Lung (tissue), 12 donors: Measurements from ENCODE around the gene C1QTNF7. TPM values are rescaled to one million over a fixed set of nuclear protein-coding genes. Genes with fewer than 3 reads are reported as not detected.
A peak's percentile ranks its signal among the peaks of the same experiment; 100 is the strongest.

Experiments
- ATAC-seq: fragments of 200-7000 bp; cut with Tn5 transposase; one replicate; pipeline ENCODE4 v1.9.1; 2020; ENCODE audit warnings: moderate number of reproducible peaks; ENCODE audit not compliant: insufficient read depth, low FRiP score
- DNase-seq, 3 donors: peaks; one replicate each; pipeline ENCODE4 v3.0.0-alpha.2; 2013 to 2017
- H3K27ac ChIP-seq, 2 donors: one replicate each; pipeline ENCODE4 v1.5.1; 2013; ENCODE audit warnings: mild to moderate bottlenecking in 2 of 2, moderate library complexity in 2 of 2, control low read depth in 1 of 2, inconsistent platforms in 1 of 2, low read depth in 1 of 2, low read length in 1 of 2
- H3K27me3 ChIP-seq, 3 donors: one replicate each; pipeline ENCODE4 v1.5.1; 2013; ENCODE audit warnings: low read length in 2 of 3; ENCODE audit not compliant: control insufficient read depth in 3 of 3, insufficient read depth in 3 of 3
- H3K36me3 ChIP-seq, 4 donors: one replicate each; pipeline ENCODE4 v1.5.1; 2013; ENCODE audit warnings: low read length in 4 of 4, mild to moderate bottlenecking in 1 of 4, moderate library complexity in 1 of 4; ENCODE audit not compliant: control insufficient read depth in 4 of 4, insufficient read depth in 4 of 4
- H3K4me1 ChIP-seq, 5 donors: one replicate each; pipeline ENCODE4 v1.5.1; 2013; ENCODE audit warnings: low read length in 5 of 5, mild to moderate bottlenecking in 2 of 5, moderate library complexity in 1 of 5; ENCODE audit not compliant: control insufficient read depth in 5 of 5, insufficient read depth in 5 of 5
- H3K4me3 ChIP-seq: one replicate; pipeline ENCODE4 v1.5.1; 2013; ENCODE audit warnings: mild to moderate bottlenecking, control low read depth, moderate library complexity
- H3K9ac ChIP-seq, 2 donors: one replicate each; pipeline ENCODE4 v1.5.1; 2013; ENCODE audit warnings: low read length in 2 of 2, control low read depth in 1 of 2; ENCODE audit not compliant: insufficient read depth in 1 of 2
- H3K9me3 ChIP-seq, 4 donors: one replicate each; pipeline ENCODE4 v1.5.1; 2013; ENCODE audit warnings: low read length in 3 of 4, mild to moderate bottlenecking in 1 of 4, moderate library complexity in 1 of 4; ENCODE audit not compliant: control insufficient read depth in 4 of 4, insufficient read depth in 3 of 4
- WGBS, 2 donors: extraction: QIAGEN DNeasy Blood & Tissue Kit; methylation state at CpG; one replicate each; pipeline ENCODE4 v1.1.7; 2013; 5-methylcytosine and 5-hydroxymethylcytosine counted together
- polyA plus RNA-seq, 2 donors: library from polyadenylated mRNA; stranded (reverse); fragments of 200-250 nt; gene quantifications; one replicate each; pipeline ENCODE4 v1.2.1, GENCODE V29; 2013
- total RNA-seq, 2 donors: library from RNA; depleted of rRNA in 1 of 2; stranded (reverse); fragments of >200 nt in 1 of 2; gene quantifications; one replicate each; pipeline ENCODE4 v1.2.1, GENCODE V29; 2014 to 2021
- TF ChIP-seq, protein P1 (sequence below): IDR thresholded peaks from 2 replicates; pipeline ENCODE4 v1.5.1; 2012; ENCODE audit warnings: mild to moderate bottlenecking; ENCODE audit errors: control extremely low read depth, extremely low read depth
- donor health status: control.
- donor health status: control.
- donor health status: Bipolar disorder and iron deficiency.
- donor health status: healthy.
- donor health status: DM: yes; HTN: yes; CAD: no.

Gene C1QTNF7
- total and polyA plus RNA-seq, 4 donors: 0.38 to 10.5 (median 2.3) TPM

DNA sequence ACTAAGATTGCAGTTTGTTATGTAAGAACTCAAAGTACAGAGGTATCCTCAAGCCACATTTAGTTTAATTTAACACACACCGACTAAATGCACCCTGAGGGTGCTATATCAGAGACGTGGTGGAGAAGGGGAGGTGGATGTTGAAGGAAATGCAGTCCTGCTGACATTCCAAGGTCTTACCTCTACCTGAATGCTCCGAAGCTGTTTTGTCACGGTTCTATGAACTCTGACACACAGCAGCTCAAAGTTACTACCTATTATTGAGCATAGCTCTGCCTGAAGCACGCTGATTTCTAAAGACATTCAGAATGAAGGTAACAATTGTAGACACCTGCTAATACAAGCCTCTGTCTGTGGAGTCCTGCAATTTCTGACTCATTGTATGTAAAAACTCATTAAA is 48.6 kb downstream of the C1QTNF7 start:
- Histone ChIP-seq H3K27ac (no peak overlapping the region), H3K36me3 (peaks cover 0 to 7% (median 3%) of the 10 kb centered on the region in 4 donors), H3K9ac (no peak overlapping the region), H3K9me3 (no peaks in the 10 kb centered on the region), H3K4me1 (peaks cover 0 to 9% (median 0%) of the 10 kb centered on the region in 5 donors), H3K27me3 (no peaks in the 10 kb centered on the region), H3K4me3 (no peak overlapping the region)
- 84 to 97% methylated on average over 5 of the region's 5 CpGs for WGBS, 2 donors
- no peak for DNase-seq
- ATAC-seq: no peak
- TF ChIP-seq, protein P1, sequence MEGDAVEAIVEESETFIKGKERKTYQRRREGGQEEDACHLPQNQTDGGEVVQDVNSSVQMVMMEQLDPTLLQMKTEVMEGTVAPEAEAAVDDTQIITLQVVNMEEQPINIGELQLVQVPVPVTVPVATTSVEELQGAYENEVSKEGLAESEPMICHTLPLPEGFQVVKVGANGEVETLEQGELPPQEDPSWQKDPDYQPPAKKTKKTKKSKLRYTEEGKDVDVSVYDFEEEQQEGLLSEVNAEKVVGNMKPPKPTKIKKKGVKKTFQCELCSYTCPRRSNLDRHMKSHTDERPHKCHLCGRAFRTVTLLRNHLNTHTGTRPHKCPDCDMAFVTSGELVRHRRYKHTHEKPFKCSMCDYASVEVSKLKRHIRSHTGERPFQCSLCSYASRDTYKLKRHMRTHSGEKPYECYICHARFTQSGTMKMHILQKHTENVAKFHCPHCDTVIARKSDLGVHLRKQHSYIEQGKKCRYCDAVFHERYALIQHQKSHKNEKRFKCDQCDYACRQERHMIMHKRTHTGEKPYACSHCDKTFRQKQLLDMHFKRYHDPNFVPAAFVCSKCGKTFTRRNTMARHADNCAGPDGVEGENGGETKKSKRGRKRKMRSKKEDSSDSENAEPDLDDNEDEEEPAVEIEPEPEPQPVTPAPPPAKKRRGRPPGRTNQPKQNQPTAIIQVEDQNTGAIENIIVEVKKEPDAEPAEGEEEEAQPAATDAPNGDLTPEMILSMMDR: no peak

DNA sequence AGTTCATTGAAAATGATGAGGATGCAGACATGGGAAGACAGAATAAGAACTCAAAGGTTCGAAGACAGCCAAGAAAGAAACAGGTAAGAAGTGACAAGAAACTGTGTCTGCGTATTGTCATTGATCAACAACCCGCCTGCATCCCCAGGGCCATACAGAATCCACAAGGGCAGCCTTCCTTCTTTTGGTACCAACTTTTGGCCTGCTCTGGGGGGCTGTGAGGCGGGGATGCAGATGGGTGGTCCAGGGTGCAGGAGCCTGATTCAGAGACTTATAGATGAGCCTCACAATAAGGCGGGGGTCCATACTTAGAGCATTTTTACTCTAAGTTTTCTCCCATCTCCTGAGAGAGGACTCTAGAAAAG is 50.9 kb downstream of the C1QTNF7 start:
- no peak overlapping the region for H3K27ac ChIP-seq
- peaks cover 0 to 9% (median 0%) of the 10 kb centered on the region in 5 donors for H3K4me1 ChIP-seq
- 68 to 88% methylated on average over 5 of the region's 5 CpGs for WGBS, 2 donors
- H3K27me3 ChIP-seq: no peaks in the 10 kb centered on the region
- ATAC-seq: no peak
- TF ChIP-seq, protein P1: no peak
- peaks cover 0 to 25% (median 6%) of the 10 kb centered on the region in 4 donors for H3K36me3 ChIP-seq
- no peak overlapping the region for H3K9ac ChIP-seq
- no peak for DNase-seq
- no peaks in the 10 kb centered on the region for H3K9me3 ChIP-seq
- no peak overlapping the region for H3K4me3 ChIP-seq

DNA sequence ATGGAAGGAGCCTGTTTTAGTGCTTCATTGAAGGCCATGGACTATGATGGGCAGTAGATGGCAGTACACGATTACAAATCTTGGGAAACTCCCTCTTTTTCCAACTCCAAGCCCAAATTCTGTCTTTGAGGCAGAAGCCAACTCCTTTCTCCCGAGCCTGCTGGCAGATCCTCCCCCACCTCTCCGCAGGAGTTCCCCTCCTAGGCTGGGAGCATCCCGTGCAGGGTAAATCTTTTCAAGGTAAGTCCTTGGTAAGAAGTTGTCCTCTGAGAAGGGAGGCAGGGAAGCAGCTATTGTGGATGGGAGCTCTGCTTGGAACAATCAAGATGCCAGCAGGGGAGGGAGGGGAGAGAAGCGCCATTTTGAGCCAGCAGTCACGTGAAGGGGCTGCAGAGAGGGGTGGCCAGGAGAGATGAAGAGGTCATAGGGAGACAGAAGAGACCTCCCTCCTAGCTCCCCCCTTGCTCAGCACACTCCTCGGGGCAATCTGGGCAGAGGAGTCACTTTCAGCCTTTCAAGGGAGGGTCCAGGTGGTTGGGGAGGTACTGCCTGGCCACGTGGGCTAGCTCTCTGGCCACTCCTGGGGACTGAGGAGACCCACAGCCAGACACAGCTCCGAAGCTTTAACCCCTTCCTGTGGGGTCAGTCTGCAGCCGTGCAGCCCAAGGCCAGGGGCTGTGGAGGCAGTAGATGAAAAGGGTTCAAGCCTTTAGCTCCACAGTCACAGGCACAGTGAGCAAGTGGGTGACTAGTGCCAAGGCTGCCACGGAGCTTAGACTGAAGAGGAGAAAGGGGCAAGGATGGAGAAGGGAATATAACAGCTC is 51.5 kb downstream of the C1QTNF7 start:
- peak overlapping the region in 1 of 2 donors; percentile 43 for H3K27ac ChIP-seq
- TF ChIP-seq, protein P1: peak; percentile 54
- peak overlapping the region; percentile 58 to 94 for H3K9ac ChIP-seq
- H3K4me1 ChIP-seq: peaks cover 0 to 9% (median 0%) of the 10 kb centered on the region in 5 donors
- no peaks in the 10 kb centered on the region for H3K27me3 ChIP-seq
- no peaks in the 10 kb centered on the region for H3K9me3 ChIP-seq
- peak overlapping the region; percentile 9 for H3K4me3 ChIP-seq
- peak; percentile 90 for ATAC-seq
- WGBS, 2 donors: 46 to 70% methylated on average over 11 of the region's 11 CpGs
- H3K36me3 ChIP-seq: peaks cover 0 to 28% (median 9%) of the 10 kb centered on the region in 4 donors
- DNase-seq: peak; percentile 86 to 97 (median 96)
